CD4-positive, alpha-beta T cell treated with Interleukin-6 for 4 hours (primary cell): Measurements from ENCODE around the gene IL10RB.
"Not testable (repeated sequence)": the region's sequence is repeated elsewhere in the genome, so short reads cannot be mapped to it uniquely, and the experiment has no call there.

Source experiments
- DNase-seq: peaks from one replicate; pipeline ENCODE4 v3.0.0-alpha.2; 2020; ENCODE audit warnings: mixed read lengths

Gene IL10RB

DNA sequence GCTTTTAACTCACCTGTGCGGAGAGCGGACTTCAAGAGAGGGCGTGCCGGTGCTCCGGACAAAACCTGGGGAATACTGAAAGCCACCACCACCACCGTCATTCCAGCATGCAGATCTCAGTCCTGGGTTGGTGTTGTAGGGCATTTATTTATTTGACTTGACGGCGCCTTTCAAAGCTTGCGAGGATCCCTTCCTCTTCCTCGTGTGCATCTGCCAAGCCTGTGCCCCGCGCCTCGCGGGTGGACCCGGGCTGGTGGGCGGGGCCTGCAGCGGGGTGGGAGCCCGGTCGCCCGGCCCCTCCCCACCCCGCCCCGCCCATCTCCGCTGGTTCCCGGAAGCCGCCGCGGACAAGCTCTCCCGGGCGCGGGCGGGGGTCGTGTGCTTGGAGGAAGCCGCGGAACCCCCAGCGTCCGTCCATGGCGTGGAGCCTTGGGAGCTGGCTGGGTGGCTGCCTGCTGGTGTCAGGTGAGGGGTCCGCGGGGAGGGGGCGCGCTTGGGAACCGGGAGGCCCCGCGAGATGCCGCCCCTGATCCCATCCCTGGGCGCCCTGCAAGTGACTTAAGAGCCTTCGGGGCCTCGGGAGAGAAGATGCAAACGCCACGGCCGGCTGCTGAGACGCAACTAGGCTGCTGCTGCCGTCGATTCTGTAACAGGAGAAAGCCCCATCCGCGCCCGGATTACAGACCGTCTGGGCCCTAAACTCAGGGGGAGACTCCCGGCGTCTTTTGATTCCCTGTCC, at the start of gene IL10RB:
Gene IL10RB (plus strand): TSS at position 318 of the 739 bp plus-strand sequence. CDS start 99 bp downstream, at position 417.
- peak; percentile 88 for DNase-seq

GRCh38 chr21:33217138-33217520, 49.0 kb upstream of the IL10RB start:
- DNase-seq: no peak

DNA sequence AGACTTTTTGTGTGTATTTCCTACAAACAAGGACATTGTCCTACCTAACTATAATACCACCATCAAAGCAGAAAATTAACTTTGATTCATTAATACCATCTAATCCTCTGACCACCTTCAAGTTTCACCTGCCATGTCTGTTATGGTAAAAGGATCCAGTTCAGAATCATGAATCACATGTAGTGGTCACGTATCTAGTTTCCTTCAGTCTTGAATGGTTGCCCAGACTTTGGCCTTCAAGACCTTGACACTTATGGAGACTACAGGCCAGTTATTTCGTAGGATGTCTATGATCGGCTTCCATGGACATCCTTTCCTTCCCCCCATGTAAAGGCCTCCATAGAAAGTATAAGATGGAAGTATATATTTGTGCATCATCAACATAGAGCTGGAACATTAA, 46.9 kb upstream of the IL10RB start:
- no peak for DNase-seq

GRCh38 chr21:33219954-33220353, 46.2 kb upstream of the IL10RB start:
- DNase-seq: peak; percentile 29

- not testable (repeated sequence) for DNase-seq
Observed at GRCh38 chr21:33225376-33225775, 40.8 kb upstream of the IL10RB start.

DNA sequence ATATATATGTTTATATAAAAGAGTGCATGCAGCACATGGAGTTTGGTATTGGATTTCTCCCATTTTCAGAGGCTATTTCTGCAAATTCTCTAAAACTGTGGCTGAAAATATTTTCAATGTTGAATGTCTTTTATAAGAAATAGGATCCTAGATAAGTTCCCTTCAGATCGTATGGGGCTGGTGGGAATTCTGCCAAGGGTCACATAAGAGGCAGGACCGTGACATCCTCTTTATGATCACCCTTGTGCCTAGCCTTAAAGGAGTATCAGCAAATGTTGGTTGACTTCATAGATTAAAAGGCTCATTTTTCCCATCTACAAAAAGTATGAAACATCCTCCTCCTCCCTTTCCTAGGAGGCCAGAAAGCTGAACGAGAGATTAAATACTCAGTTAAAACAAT, 37.7 kb upstream of the IL10RB start:
- DNase-seq: no peak

DNA sequence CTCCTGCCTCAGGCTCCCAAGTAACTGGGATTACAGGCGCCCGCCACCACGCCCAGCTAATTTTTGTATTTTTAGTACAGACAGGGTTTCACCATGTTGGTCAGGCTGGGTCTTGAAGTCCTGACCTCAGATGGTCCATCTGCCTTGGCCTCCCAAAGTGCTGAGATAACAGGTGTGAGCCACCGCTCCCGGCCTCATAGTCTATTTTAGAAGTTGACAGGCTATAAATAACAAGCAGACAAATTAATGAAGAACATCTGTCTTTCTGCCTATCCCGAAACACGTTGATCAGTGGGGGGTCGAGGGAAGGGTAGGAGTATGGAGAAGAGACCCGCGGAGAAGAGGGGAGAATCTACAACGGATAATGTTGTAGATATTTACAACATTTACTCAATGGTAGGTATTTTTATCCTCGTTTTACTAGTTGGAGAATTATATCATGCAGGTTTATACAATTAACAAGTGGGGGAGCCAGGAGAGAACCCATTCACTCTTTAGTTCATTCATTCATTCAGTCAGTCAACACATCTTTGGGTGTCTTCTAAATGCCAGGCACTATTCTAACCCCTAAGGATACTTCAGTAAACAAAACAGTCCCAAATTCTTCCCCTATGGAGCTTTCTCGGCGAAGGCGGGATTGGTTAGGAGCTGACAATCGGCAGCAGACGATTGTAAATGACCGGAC, 36.9 kb upstream of the IL10RB start:
- no peak for DNase-seq

GRCh38 chr21:33229784-33230544, 36.2 kb upstream of the IL10RB start, which contains the start of gene IFNAR2:
Gene IFNAR2 (plus strand): TSS chr21:33229938. CDS start chr21:33241923, 11,985 bp downstream.
- peak; percentile 80 for DNase-seq

DNA sequence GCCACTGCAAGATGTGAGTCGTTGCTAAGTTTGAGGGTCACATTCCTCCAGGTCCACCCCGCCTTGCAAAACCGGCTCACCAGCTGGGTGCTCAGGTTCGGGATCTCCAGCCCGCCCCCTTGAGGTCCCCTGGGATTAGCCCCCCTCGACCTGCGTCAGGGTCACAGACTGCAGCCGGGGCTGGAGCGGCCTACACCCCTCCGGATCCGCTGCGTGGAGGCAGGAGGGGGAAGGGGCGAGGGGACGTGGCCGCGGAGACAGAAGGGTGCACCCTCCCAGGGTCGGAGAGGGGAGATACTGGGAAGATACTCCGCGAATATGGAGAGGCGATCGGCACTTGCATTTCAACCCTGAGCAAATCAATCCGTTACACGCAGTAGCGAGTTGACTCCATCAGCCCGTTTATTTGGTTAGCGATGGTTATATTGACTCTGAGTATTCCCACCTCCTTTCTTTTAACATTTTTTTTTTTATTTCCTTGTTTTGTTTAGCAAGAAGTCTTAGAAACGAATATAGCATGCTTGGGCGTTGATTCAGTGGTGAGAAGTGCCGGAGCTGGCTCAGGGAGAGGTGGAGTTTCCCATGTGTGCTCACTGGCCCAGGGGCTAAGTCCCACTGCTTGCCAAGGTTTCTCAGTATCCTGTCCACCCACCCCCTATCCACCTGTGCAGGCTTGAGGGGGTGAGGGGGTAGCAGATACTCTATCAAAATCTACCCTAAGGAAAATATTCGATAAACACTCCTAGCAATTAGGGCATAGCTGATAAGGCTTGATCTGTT, 35.4 kb upstream of the IL10RB start:
- peak; percentile 51 for DNase-seq

DNA sequence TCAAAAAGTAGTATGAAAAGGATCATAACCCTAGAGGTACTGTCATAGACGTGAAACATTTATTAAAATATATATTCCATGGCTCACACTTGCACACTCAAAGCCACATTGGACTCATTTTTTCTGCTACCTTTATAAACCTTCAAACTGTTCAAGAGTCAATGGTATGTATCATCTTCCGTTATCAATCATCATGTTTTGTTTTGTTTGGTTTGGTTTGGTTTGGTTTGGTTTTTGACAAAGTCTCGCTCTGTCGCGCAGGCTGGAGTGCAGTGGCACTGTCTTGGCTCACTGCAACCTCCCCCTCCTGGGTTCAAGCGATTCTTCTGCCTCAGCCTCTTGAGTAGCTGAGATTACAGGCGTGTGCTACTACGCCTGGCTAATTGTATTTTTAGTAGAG, 34.6 kb upstream of the IL10RB start:
- DNase-seq: peak; percentile 65

DNA sequence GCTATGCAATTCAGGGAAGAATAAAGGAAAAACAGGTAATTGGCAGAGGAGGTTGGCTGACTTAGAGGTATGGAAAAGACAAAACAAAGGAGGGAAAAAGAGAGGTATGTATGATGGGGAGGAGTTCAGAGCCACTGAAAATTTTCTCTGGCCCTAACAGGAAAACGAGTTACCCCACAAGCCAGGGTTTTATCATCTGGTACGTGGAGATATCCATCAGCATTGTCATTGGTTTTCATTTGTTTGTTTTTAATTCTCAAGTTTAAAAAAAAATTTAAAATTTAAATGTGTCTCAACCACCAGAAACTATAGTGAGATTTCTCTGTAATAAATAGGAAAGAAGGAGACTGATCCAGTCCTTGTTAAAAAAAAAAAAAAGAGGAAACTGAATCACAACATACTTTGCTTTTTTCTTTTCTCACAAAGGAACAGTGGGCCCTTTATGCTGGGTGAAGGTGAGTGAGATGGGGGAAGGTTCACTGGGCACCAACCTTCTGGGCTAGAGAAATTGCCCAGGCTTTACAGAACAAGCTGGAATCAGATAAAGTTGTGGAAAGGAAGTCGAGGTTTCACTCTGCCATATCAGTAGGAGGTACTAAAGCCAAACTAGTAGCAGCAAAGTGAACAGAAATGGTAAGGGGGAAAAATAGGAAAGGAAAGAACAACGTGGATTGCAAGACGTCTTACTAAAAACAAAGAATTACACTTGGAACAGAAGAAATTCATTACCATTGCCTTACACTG, 33.7 kb upstream of the IL10RB start:
- DNase-seq: no peak

DNA sequence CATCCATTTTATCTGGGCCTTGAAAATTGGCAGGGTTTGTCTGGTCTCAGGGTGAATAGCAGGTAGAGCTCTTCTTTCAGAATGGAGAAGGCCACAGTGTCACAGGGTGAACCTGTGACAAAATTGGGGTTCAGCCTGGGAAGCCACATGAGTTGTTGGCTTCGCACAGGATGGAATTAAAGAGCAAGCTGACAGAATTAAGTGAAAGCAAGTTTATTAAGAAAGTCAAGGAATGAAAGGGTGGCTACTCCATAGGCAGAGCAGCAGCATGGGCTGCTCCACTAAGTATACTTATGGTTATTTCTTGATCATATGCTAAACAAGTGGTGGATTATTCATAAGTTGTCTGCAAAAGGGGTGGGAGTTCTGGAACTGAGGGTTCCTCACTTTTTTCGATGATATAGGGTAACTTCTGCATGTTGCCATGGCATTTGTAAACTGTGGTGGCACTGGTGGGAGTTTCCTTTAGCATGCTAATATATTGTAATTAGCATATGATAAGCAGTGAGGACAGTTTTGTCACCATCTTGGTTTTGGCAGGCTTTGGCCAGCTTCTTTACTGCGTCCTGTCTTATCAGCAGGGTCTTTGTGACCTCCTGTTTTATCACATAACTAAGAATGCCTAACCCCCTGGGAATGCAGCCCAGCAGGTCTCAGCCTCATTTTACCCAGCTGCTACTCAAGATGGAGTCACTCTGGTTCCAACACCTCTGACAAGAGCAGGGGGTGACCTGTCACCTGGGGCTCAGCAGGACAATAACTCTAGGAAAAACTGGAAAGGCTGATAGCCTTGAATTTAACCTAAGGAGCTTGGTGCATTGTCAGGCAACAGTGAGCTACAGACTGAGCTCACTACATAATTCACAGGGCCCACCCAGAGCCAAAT, 31.3 kb upstream of the IL10RB start:
- no peak for DNase-seq

DNA sequence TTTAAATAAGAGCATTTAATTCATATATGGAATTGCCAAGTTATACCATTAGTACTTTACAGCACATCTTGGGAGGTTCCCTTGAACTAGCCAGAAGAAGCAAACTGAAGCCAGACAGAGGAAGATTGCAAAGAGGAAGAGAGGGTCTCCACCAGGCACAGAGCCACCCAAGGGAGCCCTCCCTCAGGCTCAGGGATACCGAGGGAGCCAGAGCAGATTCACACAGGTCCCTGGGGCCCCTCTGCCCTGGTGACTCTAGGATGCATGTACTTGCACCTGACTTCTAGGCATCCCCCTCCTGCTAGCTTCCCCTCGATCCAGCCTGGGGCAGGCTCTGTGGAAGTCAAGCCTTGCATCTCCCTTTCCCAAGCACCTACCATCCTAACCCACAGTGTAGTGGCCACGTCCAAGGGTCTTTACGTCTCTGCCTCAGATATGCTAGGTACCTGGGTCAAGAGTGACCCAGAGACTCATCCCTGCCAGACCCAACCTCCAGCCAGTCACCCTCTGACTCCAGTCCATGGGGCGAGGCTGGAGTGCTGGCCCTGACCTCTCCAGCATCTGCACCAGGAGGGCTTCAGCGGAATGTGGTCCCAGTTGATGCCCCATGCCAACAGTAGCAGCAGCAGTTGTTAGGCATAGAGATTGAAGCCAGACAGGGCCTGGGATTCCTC, 30.0 kb upstream of the IL10RB start:
- no peak for DNase-seq

- no peak for DNase-seq
Observed at GRCh38 chr21:33236766-33237165, 29.4 kb upstream of the IL10RB start.

DNA sequence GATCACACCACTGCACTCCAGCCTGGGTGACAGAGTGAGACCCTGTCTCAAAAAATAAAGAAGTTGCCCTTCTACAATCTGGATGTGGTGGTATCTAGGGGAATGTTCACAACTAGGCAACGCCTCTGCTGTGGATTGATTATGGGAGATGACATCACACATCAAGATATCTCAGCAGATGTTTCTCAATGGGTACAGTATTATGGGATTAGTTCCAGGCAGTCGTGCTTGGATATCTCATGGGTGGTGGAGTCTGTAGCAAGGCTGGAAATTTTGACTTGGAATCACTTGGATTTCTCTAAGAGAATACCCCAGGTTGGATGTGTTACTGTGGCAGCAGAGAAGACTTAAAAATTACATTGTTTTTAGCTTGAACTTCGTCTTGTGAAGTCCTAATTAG, 28.7 kb upstream of the IL10RB start:
- no peak for DNase-seq

- DNase-seq: no peak
Observed at GRCh38 chr21:33238146-33238545, 28.0 kb upstream of the IL10RB start.

GRCh38 chr21:33238565-33239255, 27.5 kb upstream of the IL10RB start:
- DNase-seq: no peak

- DNase-seq: not testable (repeated sequence)
Observed at GRCh38 chr21:33239559-33240127, 26.5 kb upstream of the IL10RB start.

DNA sequence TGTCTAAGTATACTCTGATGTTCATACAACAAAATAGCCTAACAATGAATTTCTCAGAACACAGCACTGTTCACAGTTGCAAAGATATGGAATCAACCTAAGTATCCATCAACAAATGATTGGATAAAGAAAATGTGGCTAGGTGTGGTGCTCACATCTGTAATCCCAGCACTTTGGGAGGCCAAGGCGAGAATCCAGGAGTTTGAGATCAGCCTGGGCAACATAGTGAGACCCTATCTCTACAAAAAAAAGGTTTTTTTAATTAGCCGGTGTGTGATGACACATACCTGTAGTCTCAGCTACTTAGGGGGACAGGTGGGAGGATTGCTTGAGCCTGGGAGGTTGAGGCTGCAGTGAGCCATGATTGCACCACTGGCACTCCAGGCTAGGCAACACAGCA, 25.8 kb upstream of the IL10RB start:
- DNase-seq: no peak
